Stimulated activated CD4-positive, alpha-beta T cell treated with anti-CD3 and anti-CD28 coated beads, TNF-alpha, amount 100 ng/mL, for 48 hours (primary cell): ENCODE results near the gene RILPL1.
"Not testable (repeated sequence)": the region's sequence is repeated elsewhere in the genome, so short reads cannot be mapped to it uniquely, and the experiment has no call there.

Experiments used
- DNase-seq, 3 donors: peaks; one replicate each; pipeline ENCODE4 v3.0.0-alpha.2; 2020; ENCODE audit warnings: low read depth in 3 of 3

RILPL1 gene

DNA sequence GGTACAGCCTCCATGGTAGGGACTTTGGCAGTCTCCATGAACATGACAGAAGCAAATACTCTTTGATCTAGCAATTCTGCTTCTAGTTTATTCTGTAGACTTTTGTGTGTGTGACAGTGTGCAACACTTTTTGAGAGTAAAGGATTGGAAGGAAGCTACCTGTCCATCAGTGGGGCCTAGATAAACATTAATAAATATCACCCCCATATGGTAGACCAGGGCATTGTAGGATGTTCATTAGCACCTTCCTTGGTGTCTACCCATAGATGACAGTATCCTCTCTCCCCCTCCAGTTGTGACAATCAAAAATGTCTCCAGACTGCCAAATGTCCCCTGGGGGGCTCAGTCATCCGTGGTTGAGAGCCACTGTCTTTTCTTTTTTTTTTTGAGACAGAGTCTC, 64.7 kb downstream of the RILPL1 start:
- DNase-seq = no peak

DNA sequence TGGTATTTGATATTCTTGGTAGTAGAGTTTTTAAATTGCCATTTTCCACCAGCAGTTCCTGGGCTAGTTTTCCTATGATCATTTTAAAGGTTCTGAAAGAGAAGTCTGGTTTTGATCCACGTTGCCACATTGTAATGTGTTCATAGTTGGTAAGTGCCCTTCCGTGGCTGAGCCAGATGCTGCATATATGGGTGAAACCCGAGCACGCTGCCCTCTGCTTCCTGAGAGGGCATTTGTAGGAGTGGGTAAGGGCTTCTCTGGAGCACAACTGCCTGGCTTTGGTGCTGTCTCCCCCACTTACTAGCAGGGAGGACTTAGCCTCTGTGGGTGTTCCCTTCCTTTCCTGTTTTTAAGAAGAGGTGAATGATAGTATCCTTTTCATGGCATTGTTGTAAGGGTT, 68.4 kb downstream of the RILPL1 start:
- no peak for DNase-seq

- DNase-seq = not testable (repeated sequence)
Measured at GRCh38 chr12:123463174-123463573, 70.3 kb downstream of the RILPL1 start.

- peak; percentile 62 to 67 (median 64) for DNase-seq
Measured at GRCh38 chr12:123457980-123458779, 75.3 kb downstream of the RILPL1 start, which contains the start of gene SNRNP35. Gene SNRNP35 (plus strand): TSS chr12:123458139. CDS start chr12:123465541, 7,402 bp downstream.

DNA sequence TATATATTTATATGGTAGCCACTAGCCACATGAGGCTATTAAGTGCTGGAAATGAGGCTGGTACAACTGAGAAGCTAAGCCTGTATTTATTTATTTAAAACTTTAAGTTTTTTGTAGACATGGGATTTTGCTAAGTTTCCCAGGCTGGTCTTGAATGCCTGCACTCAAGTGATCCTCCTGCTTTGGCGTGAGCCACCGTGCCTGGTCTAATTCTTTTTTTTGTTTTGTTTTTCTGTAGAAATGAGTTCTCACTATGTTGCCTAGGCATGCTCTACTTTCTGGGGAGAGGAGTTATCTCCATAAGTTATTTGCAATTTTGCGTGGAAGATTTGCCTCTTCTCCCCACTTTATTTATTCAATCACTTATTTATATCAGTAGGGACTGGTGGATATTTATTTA, 80.4 kb downstream of the RILPL1 start:
- DNase-seq = no peak

DNA sequence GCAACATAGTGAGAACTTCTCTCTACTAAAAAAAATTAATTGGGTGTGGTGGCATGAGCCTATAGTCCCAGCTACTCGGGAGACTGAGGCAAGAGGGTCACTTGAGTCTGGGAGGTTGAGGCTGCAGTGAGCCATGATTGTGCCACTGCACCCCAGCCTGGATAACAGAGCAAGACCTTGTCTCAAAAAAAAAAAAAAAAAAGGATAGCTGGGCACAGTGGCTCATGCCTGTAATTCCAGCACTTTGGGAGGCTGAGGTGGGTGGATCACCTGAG, 81.3 kb downstream of the RILPL1 start:
- DNase-seq = not testable (repeated sequence)

DNA sequence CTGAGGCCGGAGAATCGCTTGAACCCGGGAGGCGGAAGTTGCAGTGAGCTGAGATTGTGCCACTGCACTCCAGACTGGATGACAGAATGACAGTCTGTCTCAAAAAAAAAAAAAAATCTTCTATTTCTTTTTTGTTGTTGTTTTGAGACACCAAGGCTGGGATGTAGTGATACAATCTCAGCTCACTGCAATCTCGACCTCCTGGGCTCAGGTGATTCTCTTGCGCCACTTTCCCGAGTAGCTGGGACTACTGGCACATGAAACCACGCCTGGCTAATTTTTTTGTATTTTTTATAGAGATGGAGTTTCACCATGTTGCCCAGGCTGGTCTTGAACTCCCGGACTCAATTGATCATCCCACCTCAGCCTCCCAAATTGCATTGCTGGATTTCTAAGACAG, 82.9 kb downstream of the RILPL1 start:
- no peak for DNase-seq

GRCh38 chr12:123449856-123450255, 83.7 kb downstream of the RILPL1 start:
- no peak for DNase-seq

DNA sequence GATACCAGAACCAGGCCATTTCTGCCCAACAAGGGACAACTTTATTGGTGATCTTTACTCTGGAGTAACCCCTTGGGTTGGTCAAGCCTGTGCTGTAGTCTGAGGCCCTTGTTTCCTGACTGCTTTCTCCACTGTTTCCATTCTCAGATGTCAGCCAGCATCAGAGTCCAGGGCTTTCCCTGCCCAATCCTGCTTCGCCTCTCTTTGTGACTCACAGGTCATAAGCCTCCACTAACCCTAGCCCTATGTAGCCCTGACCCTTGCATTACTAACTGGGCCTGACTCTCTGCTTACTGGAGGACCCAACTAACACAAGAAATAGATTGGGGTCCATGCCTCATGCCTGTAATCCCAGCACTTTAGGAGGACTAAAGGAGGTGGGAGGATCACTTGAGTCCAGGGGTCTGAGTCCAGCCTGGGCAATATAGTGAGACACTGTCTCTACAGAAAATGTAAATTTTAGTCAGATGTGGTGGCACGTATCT, 84.2 kb downstream of the RILPL1 start:
- no peak for DNase-seq

- DNase-seq = no peak
Measured at GRCh38 chr12:123446333-123446713, 87.2 kb downstream of the RILPL1 start.

DNA sequence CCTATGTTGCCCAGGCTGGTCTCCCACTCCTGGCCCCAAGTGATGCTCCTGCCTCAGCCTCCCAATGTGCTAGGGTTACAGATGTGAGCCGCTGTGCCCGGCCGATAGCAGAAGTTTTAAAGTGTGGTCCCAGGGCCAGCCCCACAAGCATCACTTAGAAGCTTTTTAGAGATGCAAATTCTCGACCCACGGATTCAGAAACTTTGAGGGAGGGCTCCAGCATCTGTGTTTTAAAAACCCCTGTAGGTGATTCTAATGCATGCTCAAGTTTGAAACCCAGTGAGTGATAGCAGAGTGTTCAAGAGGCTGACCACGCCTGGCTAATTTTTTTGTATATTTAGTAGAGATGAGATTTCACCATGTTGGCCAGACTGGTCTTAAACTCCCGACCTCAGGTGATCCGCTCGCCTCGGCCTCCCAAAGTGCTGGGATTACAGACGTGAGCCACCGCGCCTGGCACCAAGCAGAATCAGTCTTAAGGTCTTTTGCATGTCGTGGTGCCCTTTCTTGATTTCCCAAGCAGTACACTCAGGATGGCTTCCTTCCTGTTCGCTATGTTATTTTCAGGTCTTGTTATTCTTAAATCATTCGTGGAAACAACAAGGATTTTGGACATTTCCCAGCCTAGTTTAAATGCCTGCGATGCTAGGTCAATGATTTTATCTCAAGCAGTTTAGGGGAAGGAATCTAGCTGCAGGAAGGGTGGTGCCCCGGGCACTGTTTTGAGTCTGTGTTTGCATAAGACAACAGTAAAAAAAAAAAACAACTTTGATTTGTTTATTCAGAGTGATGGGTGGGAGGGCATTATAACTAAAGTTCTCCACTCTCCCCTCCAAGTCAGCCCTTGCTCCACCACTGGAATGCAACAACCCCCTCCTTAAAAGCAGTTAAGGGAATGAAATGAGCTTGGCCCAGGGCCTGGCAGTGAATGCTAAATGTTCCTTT, 87.9 kb downstream of the RILPL1 start:
- DNase-seq = no peak

- no peak for DNase-seq
Measured at GRCh38 chr12:123444092-123445026, 89.2 kb downstream of the RILPL1 start.

GRCh38 chr12:123442774-123443173, 90.7 kb downstream of the RILPL1 start:
- no peak for DNase-seq

DNA sequence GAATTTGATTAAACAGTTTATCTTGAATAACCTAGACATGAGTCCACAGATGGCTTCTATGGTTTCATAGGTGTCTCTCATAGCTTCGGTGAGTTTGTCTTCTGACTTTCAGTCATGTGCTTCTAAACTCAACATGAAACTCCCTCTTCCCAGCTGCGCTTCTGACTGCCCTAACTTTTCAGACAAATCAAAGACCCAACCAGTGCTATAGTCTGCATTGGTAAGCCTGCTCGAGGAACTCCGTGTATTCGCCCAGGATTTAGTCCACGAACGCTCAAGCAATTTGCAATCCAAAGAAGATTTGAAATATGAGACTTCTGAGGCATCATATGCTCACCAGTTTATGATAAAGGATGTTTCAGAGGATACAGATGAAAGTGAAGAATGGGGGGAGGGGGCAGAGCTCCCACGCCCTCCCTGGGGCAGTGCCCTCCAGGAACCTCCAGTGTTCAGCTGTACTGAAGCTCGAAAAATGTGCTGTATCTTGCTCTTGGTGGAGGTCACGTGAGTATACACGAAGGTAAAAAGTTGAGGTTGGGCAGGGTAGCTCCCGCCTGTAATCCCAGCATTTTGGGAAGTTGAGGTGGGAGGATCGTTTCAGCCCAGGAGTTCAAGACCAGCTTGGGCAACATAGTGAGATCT, 91.9 kb downstream of the RILPL1 start:
- DNase-seq = no peak

DNA sequence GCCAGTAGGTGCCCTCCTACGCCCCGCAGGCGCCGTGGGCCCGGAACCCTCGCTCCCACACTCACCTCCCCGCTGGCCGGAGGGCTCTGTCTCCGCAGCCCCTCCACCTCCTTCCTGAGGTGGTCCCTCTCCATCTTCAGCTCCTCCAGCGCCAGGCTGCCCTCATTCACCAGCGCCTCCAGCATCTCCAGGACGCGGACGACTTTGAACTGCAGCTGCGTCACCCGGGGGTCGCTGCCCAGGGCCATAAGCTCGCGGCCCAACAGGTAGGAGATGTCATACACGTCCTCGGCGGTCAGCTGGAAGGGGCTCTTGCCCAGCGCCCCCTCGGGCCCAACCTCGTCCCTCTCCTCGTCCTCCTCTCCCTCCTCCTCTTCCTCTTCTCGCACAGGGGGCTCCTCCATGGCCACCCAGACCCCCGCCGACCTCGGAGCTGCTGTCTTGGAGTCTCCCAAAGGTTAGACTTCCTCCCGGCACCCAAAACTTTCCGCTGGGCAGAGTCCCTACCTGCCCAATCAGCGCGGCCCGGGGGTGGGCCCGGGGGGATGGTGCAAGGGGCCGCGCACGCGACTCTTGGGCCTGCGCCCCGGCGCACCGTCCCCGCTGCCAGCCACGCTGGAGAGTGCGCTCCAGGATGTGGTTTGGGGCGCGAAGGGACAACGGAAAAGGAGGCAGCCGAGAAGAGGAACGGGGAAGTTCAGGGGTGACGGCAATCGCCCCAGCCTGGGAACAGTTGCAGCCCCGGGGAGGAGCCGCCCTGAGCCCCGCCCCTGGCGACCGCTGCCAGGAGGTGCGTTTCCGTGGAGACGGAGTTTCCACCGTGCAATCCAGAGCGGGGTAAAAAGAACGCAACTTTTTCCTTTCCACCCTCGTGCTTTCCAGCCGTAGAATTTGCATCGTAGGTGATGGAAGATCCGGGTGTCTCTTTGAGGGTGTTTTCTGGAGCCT, 97.2 kb downstream of the RILPL1 start, which contains the start of gene RILPL2:
Gene RILPL2 (minus strand): TSS at position 668 of the 948 bp plus-strand sequence. CDS start 264 bp downstream, at position 404.
- peak; percentile 89 to 91 (median 90) for DNase-seq

GRCh38 chr12:123435636-123436016, 97.9 kb downstream of the RILPL1 start:
- no peak for DNase-seq

DNA sequence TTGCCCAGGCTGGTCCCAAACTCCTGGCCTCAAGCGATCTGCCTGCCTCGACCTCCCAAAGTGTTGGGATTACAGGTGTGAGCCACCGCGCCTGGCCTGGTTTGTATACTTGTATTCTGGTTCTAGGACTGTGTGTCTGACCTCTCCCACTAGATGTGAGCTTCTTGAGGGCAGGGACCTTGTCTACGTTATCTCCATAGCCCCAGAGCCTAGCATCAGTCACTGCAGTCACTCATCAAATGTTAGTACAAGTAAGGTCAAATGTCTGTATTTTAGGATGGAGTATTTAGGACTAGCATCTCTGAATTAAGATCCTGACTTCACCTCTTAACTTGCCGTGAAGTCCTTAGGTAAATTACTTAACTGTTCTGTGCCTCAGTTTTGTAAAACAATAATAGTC, 99.9 kb downstream of the RILPL1 start:
- DNase-seq = no peak

GRCh38 chr12:123431951-123432817, 101.3 kb downstream of the RILPL1 start:
- DNase-seq = not testable (repeated sequence)

DNA sequence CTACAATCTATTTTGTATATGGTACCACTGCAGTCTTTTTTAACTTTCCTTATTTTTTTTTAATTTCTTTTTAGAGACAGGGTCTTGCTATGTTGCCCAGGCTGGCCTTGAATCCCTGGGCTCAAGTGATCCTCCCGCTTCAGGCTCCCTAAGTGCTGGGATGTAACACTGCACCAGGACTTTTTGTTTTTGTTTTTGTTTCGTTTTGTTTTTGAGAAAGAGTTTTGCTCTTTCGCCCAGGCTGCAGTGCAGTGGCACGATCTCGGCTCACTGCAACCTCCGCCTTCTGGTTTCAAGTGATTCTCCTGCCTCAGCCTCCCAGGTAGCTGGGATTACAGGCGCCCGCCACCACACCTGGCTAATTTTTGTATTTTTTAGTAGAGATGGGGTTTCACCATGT, 104.4 kb downstream of the RILPL1 start:
- not testable (repeated sequence) for DNase-seq
